Panc1 (cell line): ENCODE measurements around the gene CFDP1. TPM values are rescaled to one million over a fixed set of nuclear protein-coding genes. Genes with fewer than 3 reads are reported as not detected.
A peak's percentile ranks its signal among the peaks of the same experiment; 100 is the strongest.

Experiments used
- ATAC-seq: fragments of 200-7000 bp; cut with Tn5 transposase; 2 replicates; pipeline ENCODE4 v1.9.1; 2020; ENCODE audit warnings: mild to moderate bottlenecking, moderate library complexity
- BruUV-seq: library from RNA; stranded (reverse); fragments of 400-500 nt; replicated peaks from 2 replicates; lab custom pipeline; 2021; lab: Mats Ljungman, UMichigan
- CTCF ChIA-PET: fragments of 300-600 bp; sonication (Branson Sonifier 250); formaldehyde crosslinking; loops from one replicate; lab custom pipeline; 2022; ENCODE audit warnings: antibody characterized with exemption; lab: Charles Lee
- POLR2A ChIA-PET: fragments of 300-600 bp; sonication (Branson Sonifier 250); formaldehyde crosslinking; loops from one replicate; lab custom pipeline; 2022; ENCODE audit warnings: antibody characterized with exemption; lab: Charles Lee
- DNase-seq: peaks from one replicate; pipeline ENCODE4 v3.0.0-alpha.2; 2010; ENCODE audit warnings: low read depth, low spot score
- H3K27ac ChIP-seq: 2 replicates; pipeline ENCODE4 v1.5.1; 2011; ENCODE audit warnings: mild to moderate bottlenecking, low read length, inconsistent platforms
- H3K27me3 ChIP-seq: fragments of 200-500 bp; sonication (Bioruptor generic); 2 replicates; pipeline ENCODE4 v1.6.0; 2014; ENCODE audit warnings: low read length, inconsistent platforms; ENCODE audit not compliant: control insufficient read depth, insufficient read depth
- H3K36me3 ChIP-seq: fragments of 200-500 bp; sonication (Bioruptor generic); 2 replicates; pipeline ENCODE4 v1.5.1; 2014; ENCODE audit warnings: inconsistent platforms, mild to moderate bottlenecking, low read length, moderate library complexity; ENCODE audit not compliant: control insufficient read depth, insufficient read depth
- H3K4me1 ChIP-seq: 2 replicates; pipeline ENCODE4 v1.5.1; 2011; ENCODE audit warnings: inconsistent platforms, mild to moderate bottlenecking, low read length, moderate library complexity; ENCODE audit not compliant: control insufficient read depth, insufficient read depth
- H3K4me3 ChIP-seq, 2 experiments: 2 replicates each; pipeline ENCODE4 v1.5.1; 2011 to 2012; ENCODE audit warnings: low read depth in 2 of 2, low read length in 2 of 2, mild to moderate bottlenecking in 2 of 2, inconsistent platforms in 1 of 2, moderate library complexity in 1 of 2
- H3K9me3 ChIP-seq: fragments of 200-500 bp; sonication (Bioruptor generic); 2 replicates; pipeline ENCODE4 v1.5.1; 2014; ENCODE audit warnings: low read depth, mild to moderate bottlenecking, inconsistent platforms, low read length, moderate library complexity; ENCODE audit not compliant: control insufficient read depth, insufficient read depth
- CTCF ChIP-seq: fragments of 450-650 bp; IDR thresholded peaks from 2 replicates; pipeline ENCODE4 v1.5.1; 2017; ENCODE audit warnings: mild to moderate bottlenecking
- POLR2AphosphoS5 ChIP-seq: IDR thresholded peaks from 2 replicates; pipeline ENCODE4 v1.6.1; 2012; ENCODE audit warnings: mild to moderate bottlenecking, low read depth, low read length, moderate library complexity
- REST ChIP-seq, 2 experiments: IDR thresholded peaks; 2 replicates each; pipeline ENCODE4 v1.6.1; 2011 to 2012; ENCODE audit warnings: low read depth in 2 of 2, control low read depth in 1 of 2, low read length in 1 of 2, mild to moderate bottlenecking in 1 of 2, moderate library complexity in 1 of 2; ENCODE audit not compliant: insufficient read depth in 1 of 2
- SIN3A ChIP-seq: IDR thresholded peaks from 2 replicates; pipeline ENCODE4 v1.6.1; 2012; ENCODE audit warnings: low read depth, mild to moderate bottlenecking, low read length, moderate library complexity, borderline replicate concordance; ENCODE audit not compliant: insufficient read depth
- TCF7L2 ChIP-seq: IDR thresholded peaks from 2 replicates; pipeline ENCODE4 v1.6.1; 2011; ENCODE audit warnings: mild to moderate bottlenecking, low read depth, low read length, inconsistent platforms
- in situ Hi-C: cut with HindIII; loops from 2 replicates; pipeline ENCODE4 v1.10.0; 2016; ENCODE audit warnings: low sequenced_read_pairs, low pct_unique_long_range_greater_than_20kb
- intact Hi-C: fragments of 100-400 bp; cut with micrococcal nuclease; formaldehyde crosslinking; loops from one replicate; pipeline ENCODE4 v1.10.0; 2022; ENCODE audit not compliant: unreplicated experiment
- total RNA-seq: library from RNA; stranded (reverse); gene quantifications from one replicate; pipeline ENCODE4 v1.2.1, GENCODE V29; 2021; ENCODE audit not compliant: unreplicated experiment

Gene CFDP1
- total RNA-seq, 1 experiment from 2014 or later, result 25.7 TPM

- BruUV-seq, result no TSS peak
- DNase-seq, result no peak
- POLR2A ChIA-PET, result no interaction called here
- Histone ChIP-seq H3K27ac (peak overlapping the region; percentile 82), H3K9me3 (no peaks in the 10 kb centered on the region), H3K4me1 (peaks cover 46% of the 10 kb centered on the region), H3K4me3 (peak overlapping the region; percentile 60 to 67), H3K27me3 (no peaks in the 10 kb centered on the region), H3K36me3 (no peaks in the 10 kb centered on the region; the same call in 1 of the 2 replicates)
- peak; percentile 11 for ATAC-seq
- intact Hi-C loops (no loop called here), in situ Hi-C loops (no loop called here)
- TF ChIP-seq POLR2AphosphoS5 (no peak), CTCF (no peak), REST (IDR thresholded peaks at IDR 0.05; ENCODE audit: insufficient read depth in 1 of 2, low read depth in 2 of 2, low read length in 1 of 2) (no peak), SIN3A (no peak), TCF7L2 (no peak)
- CTCF ChIA-PET, result interaction anchor here (0.6 kb wide), 1 partner anchor 207 kb away, joined by 3 read pairs; no protein-coding TSS in a partner anchor
Measured at GRCh38 chr16:75264999-75265910, 168.0 kb downstream of the CFDP1 start.

GRCh38 chr16:75264457-75264998 lies 168.8 kb downstream of the CFDP1 start:
- in situ Hi-C loops, result no loop called here
- H3K4me1 ChIP-seq, result peaks cover 46% of the 10 kb centered on the region
- no peak for ATAC-seq
- no TSS peak for BruUV-seq
- H3K27ac ChIP-seq, result peak overlapping the region; percentile 82
- H3K9me3 ChIP-seq, result no peaks in the 10 kb centered on the region
- ChIA-PET CTCF (no interaction called here), POLR2A (no interaction called here)
- no peaks in the 10 kb centered on the region for H3K27me3 ChIP-seq
- intact Hi-C loops, result no loop called here
- TF ChIP-seq SIN3A (no peak), REST (IDR thresholded peaks at IDR 0.05; ENCODE audit: insufficient read depth in 1 of 2, low read depth in 2 of 2, low read length in 1 of 2) (no peak), POLR2AphosphoS5 (no peak), TCF7L2 (no peak), CTCF (no peak)
- DNase-seq, result no peak
- H3K36me3 ChIP-seq, result no peaks in the 10 kb centered on the region; the same call in 1 of the 2 replicates
- peak overlapping the region; percentile 60 to 67 for H3K4me3 ChIP-seq
